Liver (tissue), 9 donors: ENCODE results near the gene NSFL1C. TPM values are rescaled to one million over a fixed set of nuclear protein-coding genes. Genes with fewer than 3 reads are reported as not detected.

Experiments used
- DNase-seq: peaks from one replicate; pipeline ENCODE4 v3.0.0-alpha.2; 2017; ENCODE audit warnings: low spot score
- H3K27ac ChIP-seq, 2 donors: one replicate each; pipeline ENCODE4 v1.7.0; 2013; ENCODE audit warnings: inconsistent platforms in 2 of 2, low read length in 2 of 2, control low read depth in 1 of 2, low read depth in 1 of 2, mild to moderate bottlenecking in 1 of 2
- H3K27me3 ChIP-seq, 4 donors: one replicate each; pipeline versions ENCODE4 v1.6.1 to v1.7.0; 2013; ENCODE audit warnings: low read length in 3 of 4, inconsistent platforms in 1 of 4, mild to moderate bottlenecking in 1 of 4, moderate library complexity in 1 of 4; ENCODE audit not compliant: control insufficient read depth in 4 of 4, insufficient read depth in 4 of 4
- H3K36me3 ChIP-seq, 4 donors: one replicate each; pipeline versions ENCODE4 v1.6.1 to v1.7.0; 2013; ENCODE audit warnings: low read length in 3 of 4, mild to moderate bottlenecking in 3 of 4, low read depth in 1 of 4, moderate library complexity in 1 of 4; ENCODE audit not compliant: control insufficient read depth in 4 of 4, insufficient read depth in 3 of 4
- H3K4me1 ChIP-seq, 4 donors: one replicate each; pipeline versions ENCODE4 v1.6.1 to v1.7.0; 2013; ENCODE audit warnings: low read length in 3 of 4, mild to moderate bottlenecking in 3 of 4, moderate library complexity in 1 of 4; ENCODE audit not compliant: control insufficient read depth in 4 of 4, insufficient read depth in 4 of 4
- H3K4me3 ChIP-seq, 3 donors: one replicate each; pipeline versions ENCODE4 v1.6.1 to v1.7.0; 2013; ENCODE audit warnings: low read length in 3 of 3, control low read depth in 1 of 3, low read depth in 1 of 3, mild to moderate bottlenecking in 1 of 3
- H3K9ac ChIP-seq, 2 donors: one replicate each; pipeline ENCODE4 v1.7.0; 2013; ENCODE audit warnings: low read length in 2 of 2, mild to moderate bottlenecking in 2 of 2, moderate library complexity in 2 of 2, control low read depth in 1 of 2, low read depth in 1 of 2
- H3K9me3 ChIP-seq, 4 donors: one replicate each; pipeline versions ENCODE4 v1.6.1 to v1.7.0; 2013; ENCODE audit warnings: low read length in 3 of 4; ENCODE audit not compliant: control insufficient read depth in 4 of 4
- EGR1 ChIP-seq, 2 donors: IDR thresholded peaks; 2 replicates each; pipeline ENCODE4 v1.6.1; 2016 to 2018; ENCODE audit warnings: antibody characterized with exemption in 2 of 2, low read depth in 2 of 2
- FOXA1 ChIP-seq: IDR thresholded peaks from 2 replicates; pipeline ENCODE4 v1.6.1; 2016; ENCODE audit warnings: antibody characterized with exemption
- FOXA2 ChIP-seq: IDR thresholded peaks from 2 replicates; pipeline ENCODE4 v1.6.1; 2016; ENCODE audit warnings: antibody characterized with exemption
- HNF4A ChIP-seq, 2 donors: conservative IDR thresholded peaks; 2 replicates each; pipeline ENCODE4 v1.6.1; 2016; ENCODE audit warnings: antibody characterized with exemption in 2 of 2, mild to moderate bottlenecking in 2 of 2
- NR2F2 ChIP-seq: IDR thresholded peaks from 2 replicates; pipeline ENCODE4 v1.6.1; 2016; ENCODE audit warnings: antibody characterized with exemption
- RAD21 ChIP-seq, 2 donors: IDR thresholded peaks; 2 replicates each; pipeline ENCODE4 v1.6.1; 2016; ENCODE audit warnings: antibody characterized with exemption in 2 of 2, mild to moderate bottlenecking in 2 of 2
- RXRA ChIP-seq, 2 donors: IDR thresholded peaks; 2 replicates each; pipeline ENCODE4 v1.6.1; 2017 to 2018; ENCODE audit warnings: antibody characterized with exemption in 2 of 2, mild to moderate bottlenecking in 1 of 2
- TAF1 ChIP-seq: conservative IDR thresholded peaks from 2 replicates; pipeline ENCODE4 v1.6.1; 2016; ENCODE audit warnings: antibody characterized with exemption, mild to moderate bottlenecking
- YY1 ChIP-seq: IDR thresholded peaks from 2 replicates; pipeline ENCODE4 v1.6.1; 2016; ENCODE audit warnings: antibody characterized with exemption, mild to moderate bottlenecking
- WGBS: extraction: QIAGEN DNeasy Blood & Tissue Kit; methylation state at CpG from one replicate; pipeline ENCODE4 v1.1.7; 2013; 5-methylcytosine and 5-hydroxymethylcytosine counted together
- polyA plus RNA-seq, 2 donors: library from polyadenylated mRNA; stranded (reverse) in 1 of 2; unstranded in 1 of 2; fragments of 200-250 nt in 1 of 2; fragments of >200 nt in 1 of 2; fragmentation: Nextera tagmentation in 1 of 2; extraction: Ambion mirVana in 1 of 2; gene quantifications; one replicate each; pipeline versions ENCODE4 v1.2.1 to v1.2.3, GENCODE V29; 2013 to 2015
- total RNA-seq, 2 donors: library from RNA; depleted of rRNA; stranded (reverse); fragments of >200 nt; gene quantifications; one replicate each; pipeline ENCODE4 v1.2.3, GENCODE V29; 2014
- TF ChIP-seq, protein P1 (sequence below): fragments of 150-350 bp; IDR thresholded peaks from 2 replicates; pipeline ENCODE4 v1.5.1; 2017; ENCODE audit warnings: improper control_type of control experiment, low read depth, low read length; ENCODE audit not compliant: missing input control
- TF ChIP-seq, protein P2 (sequence below): IDR thresholded peaks from 2 replicates; pipeline ENCODE4 v1.6.1; 2016; ENCODE audit warnings: antibody characterized with exemption
- TF ChIP-seq, protein P3 (sequence below): IDR thresholded peaks from 2 replicates; pipeline ENCODE4 v1.6.1; 2016; ENCODE audit warnings: antibody characterized with exemption, mild to moderate bottlenecking
- TF ChIP-seq, protein P4 (sequence below): IDR thresholded peaks from 2 replicates; pipeline ENCODE4 v1.6.1; 2016; ENCODE audit warnings: antibody characterized with exemption
- donor health status: healthy.
- donor health status: healthy.
- donor health status: healthy.
- donor health status: healthy.
- donor health status: healthy.

NSFL1C gene
- total and polyA plus RNA-seq, 4 donors = 13.7 to 49.0 (median 34.7) TPM

DNA sequence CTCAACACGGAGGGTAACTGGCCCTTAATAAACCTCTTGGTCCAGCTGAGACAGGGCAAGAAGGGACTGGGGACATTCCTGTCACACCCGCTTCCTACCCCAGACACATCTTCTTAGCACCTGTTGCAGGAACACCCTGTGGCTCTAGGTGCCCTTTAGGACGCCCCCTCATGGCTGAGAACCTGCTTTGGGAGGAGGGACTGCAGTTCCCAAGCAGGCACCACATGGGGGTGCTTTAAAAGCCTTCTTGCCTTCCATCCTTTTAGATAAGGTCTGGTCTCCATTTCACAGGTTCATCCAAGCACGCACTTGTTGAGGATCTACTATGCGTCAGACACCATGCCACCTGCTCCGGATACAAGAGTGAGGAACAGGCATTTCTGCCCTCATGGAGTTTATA, 26.6 kb downstream of the NSFL1C start:
- H3K9me3 ChIP-seq = no peaks in the 10 kb centered on the region
- H3K4me1 ChIP-seq = no peaks in the 10 kb centered on the region
- no peak overlapping the region for H3K27ac ChIP-seq
- no peak overlapping the region for H3K9ac ChIP-seq
- H3K27me3 ChIP-seq = no peaks in the 10 kb centered on the region
- peaks cover 15 to 43% (median 31%) of the 10 kb centered on the region in 4 donors for H3K36me3 ChIP-seq
- 76% methylated on average over 6 of the region's 6 CpGs for WGBS
- DNase-seq = no peak
- H3K4me3 ChIP-seq = no peak overlapping the region
- no peak for TF ChIP-seq YY1
- TF ChIP-seq EGR1 (IDR thresholded peaks at IDR 0.05; ENCODE audit: low read depth in 2 of 2) = no peak
- peak; percentile 47 to 61 for TF ChIP-seq RAD21 (IDR thresholded peaks at IDR 0.05)
- TF ChIP-seq, protein P1, sequence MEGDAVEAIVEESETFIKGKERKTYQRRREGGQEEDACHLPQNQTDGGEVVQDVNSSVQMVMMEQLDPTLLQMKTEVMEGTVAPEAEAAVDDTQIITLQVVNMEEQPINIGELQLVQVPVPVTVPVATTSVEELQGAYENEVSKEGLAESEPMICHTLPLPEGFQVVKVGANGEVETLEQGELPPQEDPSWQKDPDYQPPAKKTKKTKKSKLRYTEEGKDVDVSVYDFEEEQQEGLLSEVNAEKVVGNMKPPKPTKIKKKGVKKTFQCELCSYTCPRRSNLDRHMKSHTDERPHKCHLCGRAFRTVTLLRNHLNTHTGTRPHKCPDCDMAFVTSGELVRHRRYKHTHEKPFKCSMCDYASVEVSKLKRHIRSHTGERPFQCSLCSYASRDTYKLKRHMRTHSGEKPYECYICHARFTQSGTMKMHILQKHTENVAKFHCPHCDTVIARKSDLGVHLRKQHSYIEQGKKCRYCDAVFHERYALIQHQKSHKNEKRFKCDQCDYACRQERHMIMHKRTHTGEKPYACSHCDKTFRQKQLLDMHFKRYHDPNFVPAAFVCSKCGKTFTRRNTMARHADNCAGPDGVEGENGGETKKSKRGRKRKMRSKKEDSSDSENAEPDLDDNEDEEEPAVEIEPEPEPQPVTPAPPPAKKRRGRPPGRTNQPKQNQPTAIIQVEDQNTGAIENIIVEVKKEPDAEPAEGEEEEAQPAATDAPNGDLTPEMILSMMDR = peak; percentile 21
- TF ChIP-seq HNF4A (conservative IDR thresholded peaks at IDR 0.05) = no peak
- no peak for TF ChIP-seq FOXA1

DNA sequence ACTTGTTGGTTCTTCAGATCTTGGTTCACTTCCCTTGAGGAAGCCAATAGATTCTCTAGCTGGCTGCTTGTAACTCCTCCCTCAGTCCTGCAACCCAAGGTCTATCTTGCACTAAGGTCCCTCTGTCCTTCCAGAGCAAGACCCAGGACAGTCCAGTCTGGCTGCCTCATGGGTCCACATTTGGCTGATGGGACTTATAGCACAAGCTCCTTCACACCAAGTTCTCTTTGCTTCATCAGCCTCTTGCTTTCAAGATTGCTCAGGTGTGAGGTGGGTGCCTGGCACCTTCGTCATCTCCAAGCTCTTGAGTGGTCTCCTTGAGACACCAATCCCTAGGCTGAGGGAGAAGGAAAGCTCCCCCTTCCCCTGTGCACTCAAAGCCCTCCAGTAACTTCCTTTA, 28.3 kb downstream of the NSFL1C start:
- TF ChIP-seq NR2F2 (no peak), HNF4A (conservative IDR thresholded peaks at IDR 0.05) (no peak), RXRA (IDR thresholded peaks at IDR 0.05) (no peak), FOXA2 (no peak), RAD21 (IDR thresholded peaks at IDR 0.05) (no peak), TAF1 (no peak)
- TF ChIP-seq, protein P2, sequence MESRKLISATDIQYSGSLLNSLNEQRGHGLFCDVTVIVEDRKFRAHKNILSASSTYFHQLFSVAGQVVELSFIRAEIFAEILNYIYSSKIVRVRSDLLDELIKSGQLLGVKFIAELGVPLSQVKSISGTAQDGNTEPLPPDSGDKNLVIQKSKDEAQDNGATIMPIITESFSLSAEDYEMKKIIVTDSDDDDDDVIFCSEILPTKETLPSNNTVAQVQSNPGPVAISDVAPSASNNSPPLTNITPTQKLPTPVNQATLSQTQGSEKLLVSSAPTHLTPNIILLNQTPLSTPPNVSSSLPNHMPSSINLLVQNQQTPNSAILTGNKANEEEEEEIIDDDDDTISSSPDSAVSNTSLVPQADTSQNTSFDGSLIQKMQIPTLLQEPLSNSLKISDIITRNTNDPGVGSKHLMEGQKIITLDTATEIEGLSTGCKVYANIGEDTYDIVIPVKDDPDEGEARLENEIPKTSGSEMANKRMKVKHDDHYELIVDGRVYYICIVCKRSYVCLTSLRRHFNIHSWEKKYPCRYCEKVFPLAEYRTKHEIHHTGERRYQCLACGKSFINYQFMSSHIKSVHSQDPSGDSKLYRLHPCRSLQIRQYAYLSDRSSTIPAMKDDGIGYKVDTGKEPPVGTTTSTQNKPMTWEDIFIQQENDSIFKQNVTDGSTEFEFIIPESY = no peak
- TF ChIP-seq, protein P3, sequence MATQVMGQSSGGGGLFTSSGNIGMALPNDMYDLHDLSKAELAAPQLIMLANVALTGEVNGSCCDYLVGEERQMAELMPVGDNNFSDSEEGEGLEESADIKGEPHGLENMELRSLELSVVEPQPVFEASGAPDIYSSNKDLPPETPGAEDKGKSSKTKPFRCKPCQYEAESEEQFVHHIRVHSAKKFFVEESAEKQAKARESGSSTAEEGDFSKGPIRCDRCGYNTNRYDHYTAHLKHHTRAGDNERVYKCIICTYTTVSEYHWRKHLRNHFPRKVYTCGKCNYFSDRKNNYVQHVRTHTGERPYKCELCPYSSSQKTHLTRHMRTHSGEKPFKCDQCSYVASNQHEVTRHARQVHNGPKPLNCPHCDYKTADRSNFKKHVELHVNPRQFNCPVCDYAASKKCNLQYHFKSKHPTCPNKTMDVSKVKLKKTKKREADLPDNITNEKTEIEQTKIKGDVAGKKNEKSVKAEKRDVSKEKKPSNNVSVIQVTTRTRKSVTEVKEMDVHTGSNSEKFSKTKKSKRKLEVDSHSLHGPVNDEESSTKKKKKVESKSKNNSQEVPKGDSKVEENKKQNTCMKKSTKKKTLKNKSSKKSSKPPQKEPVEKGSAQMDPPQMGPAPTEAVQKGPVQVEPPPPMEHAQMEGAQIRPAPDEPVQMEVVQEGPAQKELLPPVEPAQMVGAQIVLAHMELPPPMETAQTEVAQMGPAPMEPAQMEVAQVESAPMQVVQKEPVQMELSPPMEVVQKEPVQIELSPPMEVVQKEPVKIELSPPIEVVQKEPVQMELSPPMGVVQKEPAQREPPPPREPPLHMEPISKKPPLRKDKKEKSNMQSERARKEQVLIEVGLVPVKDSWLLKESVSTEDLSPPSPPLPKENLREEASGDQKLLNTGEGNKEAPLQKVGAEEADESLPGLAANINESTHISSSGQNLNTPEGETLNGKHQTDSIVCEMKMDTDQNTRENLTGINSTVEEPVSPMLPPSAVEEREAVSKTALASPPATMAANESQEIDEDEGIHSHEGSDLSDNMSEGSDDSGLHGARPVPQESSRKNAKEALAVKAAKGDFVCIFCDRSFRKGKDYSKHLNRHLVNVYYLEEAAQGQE = no peak
- TF ChIP-seq, protein P4, sequence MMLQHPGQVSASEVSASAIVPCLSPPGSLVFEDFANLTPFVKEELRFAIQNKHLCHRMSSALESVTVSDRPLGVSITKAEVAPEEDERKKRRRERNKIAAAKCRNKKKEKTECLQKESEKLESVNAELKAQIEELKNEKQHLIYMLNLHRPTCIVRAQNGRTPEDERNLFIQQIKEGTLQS = no peak
- Histone ChIP-seq H3K9me3 (no peaks in the 10 kb centered on the region), H3K36me3 (peaks cover 2 to 27% (median 14%) of the 10 kb centered on the region in 4 donors), H3K9ac (no peak overlapping the region), H3K4me1 (no peaks in the 10 kb centered on the region), H3K4me3 (no peak overlapping the region), H3K27me3 (no peaks in the 10 kb centered on the region), H3K27ac (no peak overlapping the region)
- WGBS = 2% methylated on average over 1 of the region's 1 CpG
- DNase-seq = no peak
